ENCODE data around the gene KCNAB1.

DNA sequence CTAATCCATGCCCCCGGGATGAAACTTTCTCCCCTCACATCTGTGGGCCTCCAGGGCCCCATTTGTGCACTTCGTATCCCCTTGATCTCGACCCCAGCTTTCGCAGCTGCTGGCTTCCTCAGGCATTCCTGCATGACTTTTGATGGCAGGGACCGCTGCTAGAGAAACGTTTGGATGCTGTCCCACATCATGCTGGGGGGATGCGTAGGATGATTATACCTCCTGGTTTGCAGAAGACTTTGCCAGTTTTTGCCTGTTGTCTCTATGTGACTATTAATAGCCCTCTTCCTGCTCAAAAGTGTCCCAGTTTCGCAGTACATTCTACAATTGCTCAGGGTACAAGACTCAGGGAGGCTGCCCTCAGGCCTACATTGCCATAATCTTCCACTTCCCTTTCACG, 10.4 kb upstream of the KCNAB1 start:
- TF ChIP-seq POLR2A (IDR thresholded peaks at IDR 0.05), result no peak
- TF ChIP-seq CTCF (IDR thresholded peaks at IDR 0.05), result no peak

Data from suprapubic skin (tissue), 3 donors.